ENCODE measurements around the gene DDB1. TPM values are rescaled to one million over a fixed set of nuclear protein-coding genes. Genes with fewer than 3 reads are reported as not detected.

Gene DDB1
- polyA plus RNA-seq, 1 of the 3 experiments (the other 2 are of a cell fraction): 170 TPM

DNA sequence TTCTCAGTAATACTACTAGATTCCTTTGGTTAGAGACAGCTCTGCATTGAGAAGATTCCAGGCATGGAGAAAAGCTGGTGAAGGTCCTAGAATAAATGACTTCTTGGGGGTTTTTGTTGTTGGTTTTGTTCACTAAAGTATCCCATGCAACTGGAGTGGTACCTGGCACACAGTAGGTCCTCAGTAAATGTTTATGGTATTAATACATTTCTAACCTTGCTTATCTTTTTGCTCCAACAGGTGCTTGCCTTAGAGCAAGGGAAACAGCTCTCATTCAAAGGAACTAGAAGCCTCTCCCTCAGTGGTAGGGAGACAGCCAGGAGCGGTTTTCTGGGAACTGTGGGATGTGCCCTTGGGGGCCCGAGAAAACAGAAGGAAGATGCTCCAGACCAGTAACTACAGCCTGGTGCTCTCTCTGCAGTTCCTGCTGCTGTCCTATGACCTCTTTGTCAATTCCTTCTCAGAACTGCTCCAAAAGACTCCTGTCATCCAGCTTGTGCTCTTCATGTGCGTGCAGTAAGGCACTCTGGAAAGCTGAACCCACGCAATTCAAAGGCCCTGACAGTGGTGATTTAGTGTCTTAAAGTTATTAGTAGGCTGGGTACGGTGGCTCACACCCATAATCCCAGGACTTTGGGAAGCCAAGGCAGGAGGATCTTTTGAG lies 31.2 kb upstream of the DDB1 start (continued):
- no peak for TF ChIP-seq TAF1 (IDR thresholded peaks at IDR 0.05; ENCODE audit: borderline replicate concordance, low read depth, low read length)

DNA sequence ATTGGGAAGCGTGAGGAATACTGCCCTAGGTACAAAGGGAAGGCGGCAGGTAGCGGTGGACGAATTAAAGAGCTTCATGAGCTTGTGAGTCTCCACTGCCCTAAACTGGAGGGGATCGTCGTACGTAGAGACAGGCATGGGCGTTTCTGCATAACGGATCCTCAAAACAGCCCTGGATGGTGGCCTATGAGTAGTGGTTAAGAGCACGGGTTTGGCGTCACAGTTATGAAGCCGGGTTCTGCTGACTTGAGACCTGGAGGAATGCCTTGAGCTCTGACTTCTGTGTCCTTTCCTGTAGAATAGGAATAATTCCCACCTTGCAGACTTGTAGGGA lies 29.6 kb upstream of the DDB1 start:
- Histone ChIP-seq H3K36me3 (replicated peaks in 1 of 2; ENCODE audit: control insufficient read depth in 1 of 2, insufficient read depth in 2 of 2, low read length in 1 of 2) (peaks cover 26 to 33% of the 10 kb centered on the region in 2 experiments), H4K20me1 (ENCODE audit: insufficient read depth) (no peaks in the 10 kb centered on the region), H3F3A (replicated peaks; ENCODE audit: insufficient read depth) (peaks cover 14% of the 10 kb centered on the region), H3K79me2 (ENCODE audit: insufficient read depth) (peaks cover 49% of the 10 kb centered on the region), H3K4me2 (peak overlapping the region; percentile 98), H3K9me3 (no peaks in the 10 kb centered on the region), H3K4me1 (ENCODE audit: control insufficient read depth in 1 of 2, insufficient read depth in 2 of 2, low read depth in 1 of 2, low read length in 1 of 2) (peaks cover 10 to 14% of the 10 kb centered on the region in 2 experiments; a peak in 3 of 4 replicates), H3K27ac (ENCODE audit: low read depth in 2 of 2, low read length in 1 of 2) (peak overlapping the region; percentile 98 to 99), H3K9ac (peak overlapping the region; percentile 97), H2AFZ (ENCODE audit: low read depth) (peak overlapping the region; percentile 69; the same call in 1 of the 2 replicates), H3K4me3 (ENCODE audit: low read depth in 2 of 2, low read length in 1 of 2) (peak overlapping the region; percentile 68 to 71), H3K27me3 (ENCODE audit: insufficient read depth) (no peaks in the 10 kb centered on the region), H3K9me2 (no peaks in the 10 kb centered on the region)
- DNase-seq: peak; percentile 53
- ChIA-PET CTCF (interaction anchor here (1.1 to 12.1 kb wide), 9 partner anchors 9 to 108 kb away, joined by 3 to 101 read pairs (median 5); partner anchors contain the start of gene TMEM216), POLR2A (interaction anchor here (0.8 to 3.9 kb wide), 17 partner anchors 8 to 430 kb away, joined by 3 to 57 read pairs (median 8); partner anchors contain the start of genes CPSF7, DDB1, FEN1 and SDHAF2)
- no peak for TF ChIP-seq FOSL2 (IDR thresholded peaks at IDR 0.05; ENCODE audit: borderline replicate concordance, low read depth)
- TF ChIP-seq RAD21 (IDR thresholded peaks at IDR 0.05; ENCODE audit: low read length): no peak
- TF ChIP-seq, protein P1, sequence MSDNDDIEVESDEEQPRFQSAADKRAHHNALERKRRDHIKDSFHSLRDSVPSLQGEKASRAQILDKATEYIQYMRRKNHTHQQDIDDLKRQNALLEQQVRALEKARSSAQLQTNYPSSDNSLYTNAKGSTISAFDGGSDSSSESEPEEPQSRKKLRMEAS (IDR thresholded peaks at IDR 0.05; ENCODE audit: low read depth): no peak
- 0% methylated on average over 12 of the region's 12 CpGs for WGBS (ENCODE audit: low lambda C conversion rate)

GRCh38 chr11:61361741-61362541 lies 29.0 kb upstream of the DDB1 start, which contains the start of the genes CYB561A3 and TMEM138:
CYB561A3 (minus strand) TSS chr11:61361882; CDS start chr11:61356713, 5,169 bp downstream.
TMEM138 (plus strand) TSS chr11:61362374; CDS start chr11:61364391, 2,017 bp downstream.
- peak within 1 kb of the TSS; percentile 98 for H3K4me2 ChIP-seq
- no peaks in the 10 kb centered on the region for H3K9me3 ChIP-seq
- H3K4me1 ChIP-seq (ENCODE audit: control insufficient read depth in 1 of 2, insufficient read depth in 2 of 2, low read depth in 1 of 2, low read length in 1 of 2): peaks cover 9 to 14% of the 10 kb centered on the region in 2 experiments; a peak in 3 of 4 replicates
- 0% methylated on average over 31 of the region's 63 CpGs for WGBS (ENCODE audit: low lambda C conversion rate)
- H4K20me1 ChIP-seq (ENCODE audit: insufficient read depth): no peaks in the 10 kb centered on the region
- H2AFZ ChIP-seq (ENCODE audit: low read depth): peak within 1 kb of the TSS; percentile 69
- H3K27ac ChIP-seq (ENCODE audit: low read depth in 2 of 2, low read length in 1 of 2): peak within 1 kb of the TSS; percentile 98 to 99
- CTCF ChIA-PET: interaction anchor here (1.0 to 12.1 kb wide), 10 partner anchors 9 to 107 kb away, joined by 3 to 101 read pairs (median 5); partner anchors contain the start of gene TMEM216
- POLR2A ChIA-PET: interaction anchor here (0.6 to 3.9 kb wide), 21 partner anchors 8 to 431 kb away, joined by 3 to 57 read pairs (median 6); partner anchors contain the start of genes CPSF7, DDB1, FEN1 and SDHAF2
- peak within 1 kb of the TSS; percentile 68 to 71 for H3K4me3 ChIP-seq (ENCODE audit: low read depth in 2 of 2, low read length in 1 of 2)
- no peaks in the 10 kb centered on the region for H3K9me2 ChIP-seq
- peaks cover 14% of the 10 kb centered on the region for H3F3A ChIP-seq (replicated peaks; ENCODE audit: insufficient read depth)
- peaks cover 20 to 28% of the 10 kb centered on the region in 2 experiments for H3K36me3 ChIP-seq (replicated peaks in 1 of 2; ENCODE audit: control insufficient read depth in 1 of 2, insufficient read depth in 2 of 2, low read length in 1 of 2)
- H3K27me3 ChIP-seq (ENCODE audit: insufficient read depth): no peaks in the 10 kb centered on the region
- H3K9ac ChIP-seq: peak within 1 kb of the TSS; percentile 97
- H3K79me2 ChIP-seq (ENCODE audit: insufficient read depth): peaks cover 49% of the 10 kb centered on the region
- peak; percentile 93 for DNase-seq
- TF ChIP-seq FOXJ3 (CRISPR knock-in tag; IDR thresholded peaks at IDR 0.05) (no peak), JUND (IDR thresholded peaks at IDR 0.05) (no peak), REST (IDR thresholded peaks at IDR 0.05; ENCODE audit: low read depth, low read length) (peak; percentile 43), FOXM1 (IDR thresholded peaks at IDR 0.05; ENCODE audit: low read depth) (peak; percentile 47; the same call in 1 of the 2 replicates), NRF1 (IDR thresholded peaks at IDR 0.05; ENCODE audit: low read depth, low read length) (no peak; the same call in 1 of the 2 replicates), PBX3 (IDR thresholded peaks at IDR 0.05) (peak; percentile 56; the same call in 1 of the 2 replicates), FOSL2 (IDR thresholded peaks at IDR 0.05; ENCODE audit: borderline replicate concordance, low read depth) (no peak), EP300 (IDR thresholded peaks at IDR 0.05; ENCODE audit: borderline replicate concordance in 1 of 2, low read depth in 1 of 2, low read length in 1 of 2) (no peak), RFX5 (IDR thresholded peaks at IDR 0.05; ENCODE audit: low read length) (peak; percentile 59; the same call in 1 of the 2 replicates), POLR2AphosphoS5 (IDR thresholded peaks at IDR 0.05; ENCODE audit: low read depth, low read length) (peak; percentile 98), YY1 (IDR thresholded peaks at IDR 0.05; ENCODE audit: low read depth) (peak; percentile 95), ELF1 (IDR thresholded peaks at IDR 0.05) (peak; percentile 71), CHD2 (IDR thresholded peaks at IDR 0.05; ENCODE audit: low read length, partially characterized antibody) (peak; percentile 34)
- TF ChIP-seq, protein P2, sequence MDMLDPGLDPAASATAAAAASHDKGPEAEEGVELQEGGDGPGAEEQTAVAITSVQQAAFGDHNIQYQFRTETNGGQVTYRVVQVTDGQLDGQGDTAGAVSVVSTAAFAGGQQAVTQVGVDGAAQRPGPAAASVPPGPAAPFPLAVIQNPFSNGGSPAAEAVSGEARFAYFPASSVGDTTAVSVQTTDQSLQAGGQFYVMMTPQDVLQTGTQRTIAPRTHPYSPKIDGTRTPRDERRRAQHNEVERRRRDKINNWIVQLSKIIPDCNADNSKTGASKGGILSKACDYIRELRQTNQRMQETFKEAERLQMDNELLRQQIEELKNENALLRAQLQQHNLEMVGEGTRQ (IDR thresholded peaks at IDR 0.05; ENCODE audit: borderline replicate concordance, low read depth, low read length): no peak

All from SK-N-SH (cell line).